GF-D8 (cell line): Measurements from ENCODE around the gene WDR59.
"Not testable (repeated sequence)": the region's sequence is repeated elsewhere in the genome, so short reads cannot be mapped to it uniquely, and the experiment has no call there.

Source experiments
- DNase-seq: peaks from one replicate; lab custom pipeline; 2025; lab: John Stamatoyannopoulos, UW

Gene WDR59

GRCh38 chr16:74850027-74850426 is 134.9 kb downstream of the WDR59 start:
- DNase-seq, result no peak

- no peak for DNase-seq
Measured at GRCh38 chr16:74847202-74847601, 137.7 kb downstream of the WDR59 start.

- no peak for DNase-seq
Measured at GRCh38 chr16:74846714-74847113, 138.2 kb downstream of the WDR59 start.

- no peak for DNase-seq
Measured at GRCh38 chr16:74844041-74844980, 140.6 kb downstream of the WDR59 start.

GRCh38 chr16:74843381-74844035 is 141.4 kb downstream of the WDR59 start:
- not testable (repeated sequence) for DNase-seq

- DNase-seq, result no peak
Measured at GRCh38 chr16:74842413-74842812, 142.5 kb downstream of the WDR59 start.

- DNase-seq, result no peak
Measured at GRCh38 chr16:74841904-74842303, 143.0 kb downstream of the WDR59 start.

GRCh38 chr16:74841469-74841868 is 143.5 kb downstream of the WDR59 start:
- DNase-seq, result no peak

GRCh38 chr16:74837056-74837455 is 147.9 kb downstream of the WDR59 start:
- DNase-seq, result no peak

- DNase-seq, result no peak
Measured at GRCh38 chr16:74836111-74836671, 148.7 kb downstream of the WDR59 start.

GRCh38 chr16:74832228-74832627 is 152.7 kb downstream of the WDR59 start:
- no peak for DNase-seq

GRCh38 chr16:74831467-74831866 is 153.5 kb downstream of the WDR59 start:
- DNase-seq, result no peak

- no peak for DNase-seq
Measured at GRCh38 chr16:74830648-74831047, 154.3 kb downstream of the WDR59 start.

- no peak for DNase-seq
Measured at GRCh38 chr16:74829637-74830036, 155.3 kb downstream of the WDR59 start.

- no peak for DNase-seq
Measured at GRCh38 chr16:74825941-74826340, 159.0 kb downstream of the WDR59 start.

- DNase-seq, result no peak
Measured at GRCh38 chr16:74825016-74825415, 159.9 kb downstream of the WDR59 start.
